Hepatocyte (in vitro differentiated cells): ENCODE data around the gene MGST3. TPM values are rescaled to one million over a fixed set of nuclear protein-coding genes. Genes with fewer than 3 reads are reported as not detected.

ENCODE experiments used
- DNase-seq: peaks from one replicate; pipeline ENCODE4 v3.0.0-alpha.2; 2016; ENCODE audit warnings: low spot score
- H2AFZ ChIP-seq: fragments of 200-600 bp; sonication (generic); 2 replicates; pipeline ENCODE4 v1.6.0; 2016; ENCODE audit warnings: antibody characterized with exemption, mild to moderate bottlenecking
- H3K27ac ChIP-seq: fragments of 200-600 bp; sonication (generic); 2 replicates; pipeline ENCODE4 v1.5.1; 2016; ENCODE audit warnings: mild to moderate bottlenecking
- H3K27me3 ChIP-seq: fragments of 200-600 bp; sonication (generic); 2 replicates; pipeline ENCODE4 v1.6.1; 2016
- H3K36me3 ChIP-seq: fragments of 200-600 bp; sonication (generic); replicated peaks from 2 replicates; pipeline ENCODE4 v1.5.1; 2016; ENCODE audit warnings: low read depth; ENCODE audit not compliant: insufficient read depth
- H3K4me1 ChIP-seq: fragments of 200-600 bp; sonication (generic); 2 replicates; pipeline ENCODE4 v1.5.1; 2016; ENCODE audit warnings: mild to moderate bottlenecking, moderate library complexity; ENCODE audit not compliant: insufficient read depth
- H3K4me2 ChIP-seq: fragments of 200-600 bp; sonication (generic); 2 replicates; pipeline ENCODE4 v1.6.0; 2016
- H3K4me3 ChIP-seq: fragments of 200-600 bp; sonication (generic); 2 replicates; pipeline ENCODE4 v1.5.1; 2016; ENCODE audit warnings: mild to moderate bottlenecking
- H3K79me2 ChIP-seq: fragments of 200-600 bp; sonication (generic); 2 replicates; pipeline ENCODE4 v1.6.0; 2017; ENCODE audit warnings: mild to moderate bottlenecking
- H3K9me2 ChIP-seq: fragments of 200-600 bp; sonication (generic); replicated peaks from 2 replicates; pipeline ENCODE4 v1.6.0; 2017; ENCODE audit warnings: mild to moderate bottlenecking; ENCODE audit not compliant: insufficient read depth
- H3K9me3 ChIP-seq: fragments of 200-600 bp; sonication (generic); 2 replicates; pipeline ENCODE4 v1.5.1; 2016; ENCODE audit warnings: low read depth, mild to moderate bottlenecking
- H4K20me1 ChIP-seq: fragments of 200-600 bp; sonication (generic); 2 replicates; pipeline ENCODE4 v1.6.0; 2016; ENCODE audit warnings: mild to moderate bottlenecking; ENCODE audit not compliant: insufficient read depth, poor library complexity, severe bottlenecking
- CTCF ChIP-seq: fragments of 200-600 bp; sonication (generic); IDR thresholded peaks from 2 replicates; pipeline ENCODE4 v1.5.1; 2016; ENCODE audit warnings: antibody characterized with exemption, mild to moderate bottlenecking; ENCODE audit not compliant: poor library complexity
- EZH2 ChIP-seq: fragments of 200-600 bp; sonication (generic); IDR thresholded peaks from 2 replicates; pipeline ENCODE4 v1.6.1; 2016; ENCODE audit warnings: antibody characterized with exemption, mild to moderate bottlenecking, borderline replicate concordance
- EZH2phosphoT487 ChIP-seq: fragments of 200-600 bp; sonication (generic); IDR thresholded peaks from one replicate; pipeline ENCODE4 v1.6.1; 2018; ENCODE audit warnings: antibody characterized with exemption, mild to moderate bottlenecking, low read depth, moderate library complexity; ENCODE audit not compliant: unreplicated experiment, severe bottlenecking
- WGBS: methylation state at CpG from one replicate; pipeline ENCODE4 v1.1.6; 2016; ENCODE audit warnings: low lambda C conversion rate; ENCODE audit errors: missing lambda C conversion rate; 5-methylcytosine and 5-hydroxymethylcytosine counted together
- polyA plus RNA-seq: library from polyadenylated mRNA; unstranded; fragments of >200 nt; fragmentation: Nextera tagmentation; extraction: Ambion mirVana; gene quantifications from 2 replicates; pipeline ENCODE4 v1.2.1, GENCODE V29; 2016
- total RNA-seq: library from RNA; depleted of rRNA; stranded (reverse); fragments of >200 nt; gene quantifications from 2 replicates; pipeline ENCODE4 v1.2.3, GENCODE V29; 2014

The MGST3 gene
- total and polyA plus RNA-seq, 2 experiments from 2014 or later, result 188 to 470 TPM

DNA sequence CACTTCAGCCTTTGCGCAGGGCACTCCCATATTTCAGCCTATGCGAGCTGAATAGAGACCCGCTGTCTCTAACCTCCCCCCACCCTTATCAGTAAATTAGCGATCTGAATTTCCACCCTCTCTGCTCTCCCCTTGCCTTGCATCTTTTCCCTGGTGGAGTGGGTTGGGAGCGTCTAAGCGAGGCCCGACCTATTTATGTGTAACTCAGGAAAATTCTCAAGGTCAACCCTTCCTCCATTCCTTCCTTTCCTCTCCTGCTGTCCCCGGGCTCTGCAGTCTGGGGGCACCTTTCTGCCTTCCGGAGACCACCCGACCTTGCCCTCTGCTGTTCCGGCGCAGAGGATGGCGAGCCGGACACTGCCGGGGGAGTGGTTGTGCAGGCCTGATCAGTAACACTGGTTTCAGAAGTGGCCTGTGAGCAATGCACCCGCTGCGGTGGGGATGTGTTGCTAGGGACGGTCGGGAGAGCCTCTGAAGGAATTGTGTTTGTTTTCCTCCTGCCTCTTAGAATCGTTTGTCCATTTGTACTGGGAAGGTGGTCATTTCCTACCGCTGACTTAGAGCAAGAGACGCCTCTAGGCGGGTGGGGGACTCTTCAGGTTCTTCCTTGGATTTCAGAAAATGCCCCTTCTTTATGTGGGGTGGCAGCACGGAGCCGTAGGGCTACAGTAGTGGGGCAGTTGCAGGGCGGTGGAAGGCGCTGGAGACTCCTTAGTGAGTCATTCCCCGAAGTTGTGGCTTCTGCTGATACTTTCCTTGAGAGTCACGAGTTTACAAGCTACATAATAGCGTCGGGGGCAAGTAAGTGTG lies 513 bp downstream of the MGST3 start:
- H3K27ac ChIP-seq, result peak overlapping the region; percentile 90
- H3K79me2 ChIP-seq, result peaks cover 45% of the 10 kb centered on the region
- no peak for TF ChIP-seq EZH2phosphoT487
- no peak for TF ChIP-seq EZH2
- no peak for TF ChIP-seq CTCF
- peak overlapping the region; percentile 83 for H3K4me2 ChIP-seq
- H3K36me3 ChIP-seq, result no peaks in the 10 kb centered on the region
- under 1% methylated on average over 29 of the region's 31 CpGs for WGBS
- peaks cover 23% of the 10 kb centered on the region for H4K20me1 ChIP-seq
- H3K4me1 ChIP-seq, result peaks cover 32% of the 10 kb centered on the region
- H2AFZ ChIP-seq, result peak overlapping the region; percentile 67
- H3K27me3 ChIP-seq, result no peaks in the 10 kb centered on the region
- DNase-seq, result peak; percentile 82
- H3K9me2 ChIP-seq, result no peaks in the 10 kb centered on the region
- H3K9me3 ChIP-seq, result no peaks in the 10 kb centered on the region
- peak overlapping the region; percentile 80 for H3K4me3 ChIP-seq

GRCh38 chr1:165632152-165632469 lies 1.1 kb downstream of the MGST3 start:
- H4K20me1 ChIP-seq, result peaks cover 23% of the 10 kb centered on the region
- peak overlapping the region; percentile 90 for H3K27ac ChIP-seq
- TF ChIP-seq EZH2, result no peak
- no peak for TF ChIP-seq CTCF
- no peak for TF ChIP-seq EZH2phosphoT487
- H3K4me3 ChIP-seq, result peak overlapping the region; percentile 80
- peaks cover 32% of the 10 kb centered on the region for H3K4me1 ChIP-seq
- no peaks in the 10 kb centered on the region for H3K9me2 ChIP-seq
- H2AFZ ChIP-seq, result peak overlapping the region; percentile 67
- 8% methylated on average over 5 of the region's 5 CpGs for WGBS
- no peaks in the 10 kb centered on the region for H3K36me3 ChIP-seq
- peak overlapping the region; percentile 83 for H3K4me2 ChIP-seq
- no peaks in the 10 kb centered on the region for H3K27me3 ChIP-seq
- no peaks in the 10 kb centered on the region for H3K9me3 ChIP-seq
- peaks cover 50% of the 10 kb centered on the region for H3K79me2 ChIP-seq
- DNase-seq, result no peak

GRCh38 chr1:165632491-165632890 lies 1.5 kb downstream of the MGST3 start:
- DNase-seq, result no peak
- H3K27me3 ChIP-seq, result no peaks in the 10 kb centered on the region
- H4K20me1 ChIP-seq, result peaks cover 23% of the 10 kb centered on the region

More at GRCh38 chr1:165632491-165632890, 1.5 kb downstream of the MGST3 start:
- Histone ChIP-seq H3K36me3 (no peaks in the 10 kb centered on the region), H3K4me1 (peaks cover 36% of the 10 kb centered on the region), H3K4me3 (peak overlapping the region; percentile 80), H3K9me2 (no peaks in the 10 kb centered on the region), H3K9me3 (no peaks in the 10 kb centered on the region), H2AFZ (no peak overlapping the region), H3K4me2 (peak overlapping the region; percentile 83), H3K27ac (peak overlapping the region; percentile 90), H3K79me2 (peaks cover 52% of the 10 kb centered on the region)
- 42% methylated on average over 7 of the region's 7 CpGs for WGBS
- TF ChIP-seq EZH2 (no peak), EZH2phosphoT487 (no peak), CTCF (no peak)
